HG03342 (cell line): ENCODE measurements around the gene MIA.
"Not testable (repeated sequence)": the region's sequence is repeated elsewhere in the genome, so short reads cannot be mapped to it uniquely, and the experiment has no call there.

Experiments
- ATAC-seq: cut with Tn5 transposase; IDR thresholded peaks from one replicate; pipeline ENCODE4 v1.9.1; 2021; ENCODE audit warnings: mild to moderate bottlenecking, moderate library complexity; ENCODE audit not compliant: unreplicated experiment

The MIA gene

DNA sequence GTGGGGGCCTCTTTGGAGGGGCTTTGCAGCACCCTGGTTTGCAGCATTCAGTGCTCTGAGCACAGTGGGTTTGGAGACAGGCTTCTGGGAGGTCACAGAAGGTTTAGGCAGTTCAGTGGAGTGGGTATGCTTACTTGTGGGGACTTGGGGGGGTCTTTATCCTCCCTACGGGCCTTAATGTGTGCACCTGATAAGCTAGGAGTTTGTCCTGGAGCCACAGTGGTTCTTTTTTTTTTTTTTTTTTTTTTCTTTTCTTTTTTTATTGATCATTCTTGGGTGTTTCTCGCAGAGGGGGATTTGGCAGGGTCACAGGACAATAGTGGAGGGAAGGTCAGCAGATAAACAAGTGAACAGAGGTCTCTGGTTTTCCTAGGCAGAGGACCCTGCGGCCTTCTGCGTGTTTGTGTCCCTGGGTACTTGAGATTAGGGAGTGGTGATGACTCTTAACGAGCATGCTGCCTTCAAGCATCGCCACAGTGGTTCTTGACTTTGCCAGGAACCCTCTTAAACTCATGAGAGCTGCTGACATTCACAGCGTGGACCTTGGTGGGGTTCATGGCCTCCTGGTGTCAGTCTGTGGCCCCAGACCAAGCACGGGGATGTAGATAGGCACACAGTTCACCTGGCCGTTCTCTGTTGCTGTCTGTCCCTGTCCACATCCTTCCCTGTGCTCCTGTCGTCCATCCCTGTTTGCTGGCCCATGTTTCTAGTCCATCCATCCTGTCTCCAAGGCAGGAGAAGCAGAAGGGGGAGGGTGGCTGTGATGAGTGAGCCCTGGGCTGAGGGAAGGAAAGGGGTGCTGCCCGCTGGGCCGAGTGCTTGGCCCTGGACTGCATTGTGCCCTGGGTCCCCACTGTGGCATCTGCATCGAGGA lies 26.3 kb downstream of the MIA start:
- no peak for ATAC-seq

DNA sequence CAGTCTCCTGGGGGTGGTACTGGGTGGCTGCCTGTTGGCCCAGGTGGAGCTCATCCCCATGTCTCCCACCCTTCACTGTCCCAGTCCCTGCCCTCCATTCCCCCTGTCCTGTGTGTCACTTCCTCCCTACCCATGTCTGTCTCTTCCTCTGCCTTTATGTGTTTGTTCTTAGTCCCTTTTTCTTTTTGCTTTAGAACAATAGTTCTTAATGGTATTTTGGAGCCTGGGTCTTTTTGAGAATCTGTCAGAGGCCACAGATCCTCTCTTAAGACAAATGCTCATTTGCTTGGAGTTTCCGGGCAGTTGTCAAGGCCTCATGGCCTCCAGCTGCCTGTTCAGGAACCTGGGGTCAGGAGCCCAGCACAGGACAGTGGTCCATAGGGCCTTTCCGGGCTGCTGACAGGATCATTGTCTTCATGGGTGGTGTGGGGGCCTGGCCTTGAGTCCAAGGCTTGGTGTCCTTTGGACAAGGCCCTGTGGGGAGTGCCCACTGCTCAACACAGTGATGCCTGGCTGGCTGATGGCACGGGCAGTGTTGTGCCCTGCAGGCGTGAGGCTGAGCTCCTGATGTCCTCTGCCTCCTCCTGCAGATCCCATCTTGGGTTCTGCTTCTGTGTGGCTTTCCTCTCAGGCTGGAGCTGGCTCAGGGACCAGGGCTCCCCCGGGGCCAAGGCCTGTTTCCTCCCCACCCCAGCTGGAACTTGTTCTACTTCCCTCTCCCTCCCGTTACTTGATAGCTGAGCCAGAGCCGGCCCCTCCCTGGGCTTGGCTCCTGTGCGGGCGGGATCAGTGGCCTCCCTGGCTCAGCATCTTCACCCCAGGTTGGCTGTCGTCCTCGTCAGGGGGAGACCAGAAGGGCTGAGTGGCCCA lies 27.2 kb downstream of the MIA start:
- ATAC-seq = no peak

DNA sequence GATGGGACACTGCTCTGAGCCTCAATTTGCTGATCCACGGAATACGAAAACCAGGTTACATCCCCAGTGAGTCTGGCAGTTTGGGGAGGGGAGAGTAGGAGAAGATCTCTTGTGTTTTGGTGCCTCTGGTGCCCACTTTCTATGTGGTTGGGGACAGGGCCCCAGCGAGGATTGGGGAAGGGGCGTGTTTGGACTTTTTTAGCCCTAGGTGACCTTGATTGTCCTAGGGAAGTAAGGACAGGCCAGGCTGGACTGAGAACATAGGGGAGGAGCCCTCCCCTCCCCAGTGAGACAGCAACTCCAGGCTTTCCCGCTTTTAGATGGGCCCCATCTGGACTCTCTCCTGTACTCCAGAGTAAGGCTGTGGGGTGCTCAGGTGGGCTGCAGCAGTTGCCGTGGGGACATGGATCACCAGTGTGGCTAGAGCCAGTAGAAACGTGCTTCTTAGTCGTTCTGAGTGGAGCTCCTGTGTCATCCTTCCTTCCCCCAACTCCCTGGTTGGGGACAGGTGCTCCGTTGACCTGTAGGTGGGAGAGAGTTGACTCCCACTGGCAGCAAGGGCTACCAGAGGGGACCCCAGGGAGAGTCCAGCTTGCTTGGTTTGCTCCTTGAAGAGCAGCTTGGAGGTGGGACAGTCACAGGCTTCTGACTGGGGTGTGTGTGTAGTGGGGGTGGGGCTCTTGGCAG lies 28.0 kb downstream of the MIA start:
- no peak for ATAC-seq

DNA sequence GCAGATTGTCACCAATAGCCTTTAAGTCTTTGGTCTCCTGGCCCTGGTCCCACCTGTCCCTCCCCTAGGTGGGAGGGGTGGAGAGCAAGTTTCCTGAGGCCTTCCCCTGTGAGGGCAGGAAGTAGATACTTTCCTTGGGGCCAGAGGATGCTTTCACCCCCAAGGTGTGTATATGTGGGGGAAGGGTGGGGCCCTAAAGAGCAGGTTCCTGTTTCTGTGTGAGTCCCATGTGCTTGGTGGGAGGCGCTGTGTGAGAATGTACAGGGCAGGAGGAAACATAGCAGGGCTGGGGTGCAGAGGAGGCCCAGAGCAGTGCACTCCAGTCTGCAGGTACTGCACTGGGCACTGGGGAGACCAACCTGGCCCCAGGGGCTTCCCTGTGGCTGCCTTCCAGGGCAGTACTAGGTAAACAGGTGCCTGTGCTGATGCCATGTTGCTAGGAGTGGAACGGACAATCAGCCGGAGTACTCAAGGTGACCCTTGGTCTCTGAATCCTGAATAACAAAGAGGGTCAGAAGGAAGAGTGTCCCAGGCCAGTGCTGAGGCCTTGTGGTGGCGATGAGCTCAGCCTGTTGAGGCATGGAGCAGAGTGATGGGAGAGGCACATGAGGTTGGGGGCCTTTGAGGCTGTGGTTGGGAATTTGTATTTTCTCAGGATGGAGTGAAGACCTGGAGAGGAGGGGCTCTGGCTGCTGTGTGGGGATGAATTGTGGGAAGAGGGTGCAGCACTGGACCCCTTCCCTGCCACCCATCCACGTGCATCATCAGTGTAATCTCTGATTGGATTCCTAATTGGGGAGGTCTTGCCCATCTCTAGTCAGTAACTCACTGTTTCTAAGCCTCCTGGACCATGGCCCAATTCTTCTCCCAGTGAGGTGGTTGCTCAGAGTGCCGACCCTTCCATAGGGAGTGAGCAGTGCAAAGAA lies 28.8 kb downstream of the MIA start:
- ATAC-seq = no peak

GRCh38 chr19:40804783-40805242 lies 29.5 kb downstream of the MIA start:
- ATAC-seq = no peak

DNA sequence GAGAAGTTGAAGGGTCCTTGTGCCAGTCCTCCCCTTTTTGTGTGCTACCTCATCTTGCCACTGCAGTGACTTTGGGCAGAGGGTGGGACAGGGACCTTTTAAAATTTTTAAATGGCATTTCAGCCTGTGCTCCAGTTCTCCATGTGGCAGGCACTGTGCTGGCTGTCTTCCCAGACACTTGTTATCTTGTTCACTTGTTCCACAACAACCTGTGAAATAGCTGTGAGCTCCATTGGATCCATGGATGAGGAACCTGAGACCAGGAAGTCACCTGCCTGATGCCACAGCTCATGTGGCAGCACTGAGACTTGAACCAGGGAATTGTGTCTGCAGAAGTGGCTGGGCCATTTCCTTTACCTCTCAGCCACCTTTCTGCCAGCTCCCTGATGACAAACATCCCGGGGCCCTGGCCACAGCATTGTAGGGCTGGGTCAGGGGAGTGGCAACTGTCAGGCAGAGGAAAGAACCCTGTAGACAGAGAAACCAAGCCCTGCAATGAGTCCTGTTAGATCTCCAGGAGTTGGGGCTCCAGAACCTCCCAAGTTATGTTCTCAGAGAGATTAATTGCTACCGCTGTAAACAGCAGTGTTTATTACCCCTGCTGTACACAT lies 30.0 kb downstream of the MIA start:
- ATAC-seq = no peak

GRCh38 chr19:40806423-40807146 lies 31.3 kb downstream of the MIA start:
- ATAC-seq = no peak

DNA sequence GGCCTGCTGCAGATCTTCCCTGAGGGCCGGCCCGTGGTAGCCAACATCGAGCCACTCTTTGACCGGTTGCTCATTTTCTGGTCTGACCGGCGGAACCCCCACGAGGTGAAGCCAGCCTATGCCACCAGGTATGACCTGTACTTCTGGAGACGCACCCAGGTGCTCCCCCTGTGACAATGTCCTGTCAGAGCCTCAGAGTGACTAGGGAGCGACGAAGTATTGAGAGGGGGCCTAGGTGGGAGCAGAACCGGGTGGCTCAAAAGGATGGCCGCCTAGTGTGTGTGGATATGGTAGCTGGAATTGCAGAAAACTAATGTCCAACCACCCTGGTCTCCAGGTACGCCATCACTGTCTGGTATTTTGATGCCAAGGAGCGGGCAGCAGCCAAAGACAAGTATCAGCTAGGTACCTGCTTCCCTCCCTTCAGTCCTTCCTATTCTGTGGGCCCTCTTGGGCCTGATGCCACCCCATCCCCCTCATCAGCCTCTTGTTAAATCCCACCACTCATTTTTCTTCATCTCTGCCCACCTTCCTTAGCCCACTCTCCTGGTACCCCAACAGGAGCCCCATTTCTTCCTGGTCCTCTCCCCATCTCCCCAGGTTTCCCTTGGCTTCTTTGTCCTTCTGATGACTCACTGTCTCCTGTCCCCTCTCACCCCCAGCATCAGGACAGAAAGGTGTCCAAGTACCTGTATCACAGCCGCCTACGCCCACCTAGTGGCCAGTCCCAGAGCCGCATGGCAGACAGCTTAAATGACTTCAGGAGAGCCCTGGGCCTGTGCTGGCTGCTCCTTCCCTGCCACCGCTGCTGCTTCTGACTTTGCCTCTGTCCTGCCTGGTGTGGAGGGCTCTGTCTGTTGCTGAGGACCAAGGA lies 32.1 kb downstream of the MIA start:
- no peak for ATAC-seq

GRCh38 chr19:40808021-40808325 lies 32.7 kb downstream of the MIA start:
- ATAC-seq = no peak

GRCh38 chr19:40808497-40808896 lies 33.2 kb downstream of the MIA start:
- no peak for ATAC-seq

GRCh38 chr19:40809358-40810086 lies 34.2 kb downstream of the MIA start:
- ATAC-seq = no peak

DNA sequence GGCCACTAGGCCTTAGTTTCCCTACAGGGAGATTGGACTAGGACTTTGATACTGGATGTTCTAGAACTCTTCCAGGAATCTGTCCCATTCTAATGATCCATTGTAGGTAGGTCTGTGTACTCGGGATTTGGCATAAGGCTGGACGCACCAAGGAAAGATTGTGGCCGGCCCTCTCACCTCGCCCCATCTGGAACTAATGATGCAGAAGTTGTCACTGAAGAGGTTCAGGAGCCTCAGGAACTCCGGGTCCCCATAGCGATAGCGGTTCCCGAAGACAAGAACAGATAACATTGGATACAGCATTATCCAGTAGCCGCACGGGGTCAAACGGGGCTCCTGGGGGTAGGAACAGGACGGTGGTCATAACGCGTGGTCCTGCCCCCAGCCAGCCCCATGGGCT lies 34.8 kb downstream of the MIA start:
- ATAC-seq = no peak

GRCh38 chr19:40810649-40811408 lies 35.5 kb downstream of the MIA start:
- ATAC-seq = not testable (repeated sequence)

DNA sequence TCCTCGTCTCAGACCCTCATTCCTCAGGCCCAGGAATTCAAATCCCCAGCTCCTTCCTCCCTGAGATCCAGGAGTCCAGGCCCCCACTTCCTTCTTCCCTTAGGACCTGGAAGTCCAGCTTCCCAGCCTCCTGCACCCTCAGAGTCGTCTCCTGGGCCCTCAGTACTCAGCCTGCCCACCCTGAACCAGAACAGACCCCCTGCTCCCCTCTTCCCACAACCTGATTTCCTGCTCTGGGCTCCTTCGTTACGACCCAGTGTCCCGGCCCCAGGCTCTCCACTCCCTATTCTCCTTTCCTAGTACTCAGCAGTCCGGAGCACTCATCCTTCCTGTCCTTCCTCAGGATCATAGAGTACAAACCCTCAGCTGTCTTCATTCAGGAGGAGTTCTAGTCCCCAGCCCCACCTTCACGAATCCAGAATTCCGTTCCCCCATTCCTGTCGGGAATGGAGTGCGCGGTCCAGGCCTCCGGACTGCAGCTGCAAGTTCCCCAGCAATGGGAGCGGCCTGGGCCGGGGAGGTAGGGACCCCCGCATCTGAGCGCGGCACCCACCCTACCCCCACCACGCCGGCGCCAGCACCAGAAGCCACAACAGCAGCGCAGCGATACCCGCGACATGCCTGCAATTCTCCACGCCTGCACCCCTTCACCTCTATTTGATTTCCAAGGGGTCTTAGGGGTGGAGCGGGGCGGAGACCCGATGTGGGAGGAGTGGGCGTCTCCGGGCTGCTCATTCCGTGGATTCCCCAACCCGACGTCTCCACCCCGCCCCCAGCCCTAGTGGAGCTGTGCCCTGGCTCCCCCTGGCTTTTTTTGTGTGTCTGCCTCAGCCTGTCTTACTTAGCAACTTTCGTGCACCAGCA lies 36.4 kb downstream of the MIA start:
- ATAC-seq = no peak

DNA sequence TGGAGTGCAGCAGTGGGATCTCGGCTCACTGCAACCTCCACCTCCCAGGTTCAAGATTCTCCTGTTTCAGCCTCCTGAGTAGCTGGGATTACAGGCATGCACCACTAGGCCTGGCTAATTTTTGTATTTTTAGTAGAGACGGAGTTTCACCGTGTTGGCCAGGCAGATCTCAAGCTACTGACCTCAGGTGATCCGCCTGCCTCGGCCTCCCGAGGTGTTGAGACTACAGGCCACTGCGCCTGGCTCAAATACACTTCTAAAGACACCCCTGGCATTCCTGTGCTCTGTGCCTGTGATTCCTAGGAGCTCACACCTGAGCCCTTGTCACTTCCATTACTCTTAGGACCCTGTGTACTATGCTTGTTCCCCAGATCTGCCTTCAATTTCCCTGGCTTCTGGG lies 37.2 kb downstream of the MIA start:
- ATAC-seq = not testable (repeated sequence)

DNA sequence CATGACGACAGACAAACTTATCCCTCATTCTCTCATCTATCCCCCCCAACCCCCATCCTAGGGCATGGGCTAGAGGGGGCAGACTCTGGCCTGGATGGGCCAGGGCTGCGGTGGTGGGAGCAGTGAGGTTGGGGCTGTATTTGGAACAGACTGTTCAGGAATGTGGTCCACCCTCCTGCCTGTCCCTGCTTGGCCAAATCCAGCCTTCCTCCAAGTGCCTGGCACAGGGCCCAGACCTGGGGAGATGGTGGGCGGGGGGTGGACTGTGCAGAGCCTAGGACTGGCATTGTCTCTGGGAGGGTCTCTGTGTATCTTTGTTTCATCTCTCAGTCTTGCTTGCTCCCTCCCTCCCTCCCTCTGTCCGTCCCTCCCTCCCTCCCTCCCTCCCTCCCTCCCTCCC lies 37.9 kb downstream of the MIA start:
- no peak for ATAC-seq
